ENCODE data around the gene KRTAP19-1.

DNA sequence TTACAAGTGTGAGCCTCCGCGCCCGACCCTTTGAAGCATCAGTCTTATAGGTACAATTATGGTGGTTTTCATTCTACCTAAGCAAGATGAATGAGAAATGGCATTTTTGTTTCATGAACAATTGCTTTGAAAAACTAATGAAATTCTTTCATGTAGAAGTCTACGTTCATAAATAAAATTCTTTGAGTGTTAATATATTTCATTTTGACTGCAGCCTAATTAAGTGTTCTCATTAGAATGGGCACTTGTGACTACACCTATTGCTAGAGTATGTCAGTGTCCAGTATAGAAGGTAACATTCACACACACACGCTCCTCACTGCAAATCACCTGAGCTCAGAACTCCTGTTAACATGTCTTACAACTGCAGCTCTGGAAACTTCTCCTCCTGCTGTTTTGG lies 40.2 kb downstream of the KRTAP19-1 start, which contains the start of gene KRTAP15-1:
- TF ChIP-seq, protein P1, sequence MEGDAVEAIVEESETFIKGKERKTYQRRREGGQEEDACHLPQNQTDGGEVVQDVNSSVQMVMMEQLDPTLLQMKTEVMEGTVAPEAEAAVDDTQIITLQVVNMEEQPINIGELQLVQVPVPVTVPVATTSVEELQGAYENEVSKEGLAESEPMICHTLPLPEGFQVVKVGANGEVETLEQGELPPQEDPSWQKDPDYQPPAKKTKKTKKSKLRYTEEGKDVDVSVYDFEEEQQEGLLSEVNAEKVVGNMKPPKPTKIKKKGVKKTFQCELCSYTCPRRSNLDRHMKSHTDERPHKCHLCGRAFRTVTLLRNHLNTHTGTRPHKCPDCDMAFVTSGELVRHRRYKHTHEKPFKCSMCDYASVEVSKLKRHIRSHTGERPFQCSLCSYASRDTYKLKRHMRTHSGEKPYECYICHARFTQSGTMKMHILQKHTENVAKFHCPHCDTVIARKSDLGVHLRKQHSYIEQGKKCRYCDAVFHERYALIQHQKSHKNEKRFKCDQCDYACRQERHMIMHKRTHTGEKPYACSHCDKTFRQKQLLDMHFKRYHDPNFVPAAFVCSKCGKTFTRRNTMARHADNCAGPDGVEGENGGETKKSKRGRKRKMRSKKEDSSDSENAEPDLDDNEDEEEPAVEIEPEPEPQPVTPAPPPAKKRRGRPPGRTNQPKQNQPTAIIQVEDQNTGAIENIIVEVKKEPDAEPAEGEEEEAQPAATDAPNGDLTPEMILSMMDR (IDR thresholded peaks at IDR 0.05): no peak
- no peak for TF ChIP-seq POLR2A (IDR thresholded peaks at IDR 0.05)

Data from esophagus squamous epithelium (tissue), 4 donors.